GM23248 (cell line): ENCODE data around the gene SGK1.

ENCODE experiments used
- EZH2 ChIP-seq: fragments of 200-600 bp; sonication (generic); IDR thresholded peaks from 2 replicates; pipeline ENCODE4 v1.6.1; 2018; ENCODE audit warnings: antibody characterized with exemption, mild to moderate bottlenecking; ENCODE audit not compliant: insufficient read depth, poor library complexity, severe bottlenecking
- EZH2phosphoT487 ChIP-seq: fragments of 200-600 bp; sonication (generic); IDR thresholded peaks from 2 replicates; pipeline ENCODE4 v1.6.1; 2018; ENCODE audit warnings: antibody characterized with exemption, moderate library complexity, mild to moderate bottlenecking, low read depth; ENCODE audit not compliant: insufficient read depth

DNA sequence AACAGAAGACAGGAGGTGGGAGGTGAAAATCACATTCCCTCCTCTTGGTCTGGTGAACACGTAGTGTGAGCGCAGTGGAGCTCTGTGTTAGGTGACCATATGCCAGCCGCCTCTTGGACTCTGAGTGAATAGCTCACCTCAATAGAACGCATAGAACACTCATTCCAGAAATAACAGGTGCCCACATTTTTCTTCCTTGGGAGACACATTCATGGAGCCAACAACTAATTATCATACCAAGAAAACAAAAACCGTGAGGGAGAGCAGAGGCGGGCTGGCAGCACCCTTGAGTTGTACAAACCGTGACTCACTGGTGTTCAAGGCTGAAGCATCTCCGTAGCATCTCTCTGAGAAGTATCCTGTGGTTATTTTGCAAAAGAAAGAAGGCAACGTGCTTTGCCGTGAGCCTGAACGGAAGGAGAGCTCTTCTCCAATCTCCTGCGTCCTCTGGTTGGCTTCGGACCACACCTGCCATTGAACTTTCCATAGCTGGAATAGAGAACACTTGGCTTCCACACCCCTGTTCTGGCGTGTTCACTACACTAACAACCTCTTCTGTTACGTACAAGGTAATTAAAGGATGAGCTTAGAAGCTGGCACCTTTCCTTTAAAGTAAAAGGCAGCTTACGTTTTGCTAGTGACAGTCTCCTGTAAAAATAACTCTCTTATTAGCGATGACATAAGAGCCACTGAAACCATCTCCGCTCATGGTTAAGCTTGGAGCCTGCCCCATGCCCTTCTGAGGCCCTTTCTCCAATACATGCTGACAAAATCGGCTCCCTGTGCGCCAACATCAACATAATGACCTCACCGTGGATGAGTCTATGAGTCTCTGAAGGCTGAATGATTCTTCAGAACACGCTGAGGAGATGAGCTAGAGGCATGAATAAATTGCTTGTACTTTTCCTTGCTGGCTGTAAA, 30.2 kb upstream of the SGK1 start:
- TF ChIP-seq EZH2, result no peak
- TF ChIP-seq EZH2phosphoT487, result no peak
